ENCODE data around the gene PIP5K1B. TPM values are rescaled to one million over a fixed set of nuclear protein-coding genes. Genes with fewer than 3 reads are reported as not detected.
A peak's percentile ranks its signal among the peaks of the same experiment; 100 is the strongest.

The PIP5K1B gene
- total and polyA plus RNA-seq, 2 experiments from 2014 or later: 3.2 to 5.0 TPM

- Histone ChIP-seq H3K9me3 (ENCODE audit: low read depth) (no peaks in the 10 kb centered on the region), H3K4me1 (ENCODE audit: low read depth) (no peaks in the 10 kb centered on the region), H3K36me3 (no peaks in the 10 kb centered on the region), H3K27ac (no peak overlapping the region), H3K27me3 (no peaks in the 10 kb centered on the region), H3K4me3 (no peak overlapping the region)
- TF ChIP-seq CTCF (IDR thresholded peaks at IDR 0.05; ENCODE audit: low read depth, low read length): no peak
- no peak for DNase-seq (ENCODE audit: low read depth in 1 of 2, low spot score in 1 of 2)
Measured at GRCh38 chr9:68843239-68843638, 138.2 kb downstream of the PIP5K1B start.

DNA sequence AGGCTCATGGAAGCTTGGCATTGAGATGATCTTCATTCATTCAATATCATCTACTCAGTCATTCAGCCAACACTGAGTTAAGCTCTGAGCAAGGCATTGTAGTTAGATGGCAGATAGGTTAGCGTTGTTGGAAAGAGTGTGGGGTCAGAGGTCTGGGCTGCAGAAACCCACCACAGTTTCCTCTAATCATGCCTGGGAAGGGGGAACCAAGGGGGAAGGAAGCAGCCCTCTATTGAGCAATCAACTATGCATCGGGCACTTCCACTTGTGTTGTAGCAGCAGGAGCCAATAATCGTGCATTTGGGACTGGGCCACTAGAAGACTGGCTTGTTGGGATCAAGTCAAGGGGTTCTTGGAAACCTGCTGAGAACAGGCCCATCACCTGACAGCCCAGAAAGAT lies 139.1 kb downstream of the PIP5K1B start:
- Histone ChIP-seq H3K9me3 (ENCODE audit: low read depth) (no peaks in the 10 kb centered on the region), H3K4me1 (ENCODE audit: low read depth) (no peaks in the 10 kb centered on the region), H3K36me3 (no peaks in the 10 kb centered on the region), H3K4me3 (no peak overlapping the region), H3K27ac (no peak overlapping the region), H3K27me3 (no peaks in the 10 kb centered on the region)
- TF ChIP-seq CTCF (IDR thresholded peaks at IDR 0.05; ENCODE audit: low read depth, low read length): no peak
- DNase-seq (ENCODE audit: low read depth in 1 of 2, low spot score in 1 of 2): no peak

- Histone ChIP-seq H3K27me3 (no peaks in the 10 kb centered on the region), H3K4me3 (no peak overlapping the region), H3K9me3 (ENCODE audit: low read depth) (no peaks in the 10 kb centered on the region), H3K36me3 (no peaks in the 10 kb centered on the region), H3K27ac (no peak overlapping the region), H3K4me1 (ENCODE audit: low read depth) (no peaks in the 10 kb centered on the region)
- TF ChIP-seq CTCF (IDR thresholded peaks at IDR 0.05; ENCODE audit: low read depth, low read length): peak; percentile 72
- peak; percentile 55 to 65 for DNase-seq (ENCODE audit: low read depth in 1 of 2, low spot score in 1 of 2)
Measured at GRCh38 chr9:68844631-68845612, 139.9 kb downstream of the PIP5K1B start.

DNA sequence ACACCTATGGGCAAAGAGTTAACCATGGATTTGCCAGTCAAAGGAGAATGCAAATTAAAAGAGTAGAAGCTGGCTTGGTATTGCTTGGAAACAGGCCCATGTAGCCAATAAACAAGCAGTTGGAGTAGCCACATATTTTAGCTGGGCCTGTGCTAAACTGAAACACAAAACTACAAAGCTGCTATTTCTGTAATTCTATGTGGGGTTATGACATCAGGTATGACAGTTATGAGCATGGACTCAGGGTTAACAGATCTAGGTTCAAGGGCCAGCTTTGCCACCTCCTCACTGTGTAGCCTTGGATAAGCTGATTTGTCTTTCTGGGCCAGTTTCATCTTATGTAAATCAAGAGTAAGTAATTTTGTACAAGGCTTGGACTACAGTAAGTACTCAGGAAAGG lies 142.7 kb downstream of the PIP5K1B start:
- Histone ChIP-seq H3K27ac (no peak overlapping the region), H3K36me3 (no peaks in the 10 kb centered on the region), H3K27me3 (no peaks in the 10 kb centered on the region), H3K9me3 (ENCODE audit: low read depth) (no peaks in the 10 kb centered on the region), H3K4me1 (ENCODE audit: low read depth) (no peaks in the 10 kb centered on the region), H3K4me3 (no peak overlapping the region)
- no peak for DNase-seq (ENCODE audit: low read depth in 1 of 2, low spot score in 1 of 2)
- TF ChIP-seq CTCF (IDR thresholded peaks at IDR 0.05; ENCODE audit: low read depth, low read length): no peak

GRCh38 chr9:68851657-68852056 lies 146.6 kb downstream of the PIP5K1B start:
- no peak overlapping the region for H3K27ac ChIP-seq
- H3K36me3 ChIP-seq: no peaks in the 10 kb centered on the region
- TF ChIP-seq CTCF (IDR thresholded peaks at IDR 0.05; ENCODE audit: low read depth, low read length): no peak
- no peaks in the 10 kb centered on the region for H3K27me3 ChIP-seq
- peak in 1 of 2 donors; percentile 2 for DNase-seq (ENCODE audit: low read depth in 1 of 2, low spot score in 1 of 2)
- no peak overlapping the region for H3K4me3 ChIP-seq
- no peaks in the 10 kb centered on the region for H3K4me1 ChIP-seq (ENCODE audit: low read depth)
- H3K9me3 ChIP-seq (ENCODE audit: low read depth): no peaks in the 10 kb centered on the region

All from cardiac muscle cell (in vitro differentiated cells and primary cell).